Measurements from ENCODE around the gene TBC1D22A. TPM values are rescaled to one million over a fixed set of nuclear protein-coding genes. Genes with fewer than 3 reads are reported as not detected.

The TBC1D22A gene
- polyA plus RNA-seq, 1 of the 3 experiments (the other 2 are of a cell fraction): 16.5 TPM

GRCh38 chr22:47189056-47189916, 426.8 kb downstream of the TBC1D22A start:
- Histone ChIP-seq H3F3A (replicated peaks; ENCODE audit: insufficient read depth) (no peaks in the 10 kb centered on the region), H3K9ac (no peak overlapping the region), H3K27me3 (ENCODE audit: insufficient read depth) (no peaks in the 10 kb centered on the region), H3K4me2 (no peak overlapping the region), H2AFZ (ENCODE audit: low read depth) (no peak overlapping the region), H3K36me3 (replicated peaks in 1 of 2; ENCODE audit: control insufficient read depth in 1 of 2, insufficient read depth in 2 of 2, low read length in 1 of 2) (no peaks in the 10 kb centered on the region), H4K20me1 (ENCODE audit: insufficient read depth) (no peaks in the 10 kb centered on the region), H3K4me3 (ENCODE audit: low read depth in 2 of 2, low read length in 1 of 2) (no peak overlapping the region), H3K4me1 (ENCODE audit: control insufficient read depth in 1 of 2, insufficient read depth in 2 of 2, low read depth in 1 of 2, low read length in 1 of 2) (no peaks in the 10 kb centered on the region), H3K79me2 (ENCODE audit: insufficient read depth) (no peaks in the 10 kb centered on the region), H3K27ac (ENCODE audit: low read depth in 2 of 2, low read length in 1 of 2) (no peak overlapping the region), H3K9me2 (no peaks in the 10 kb centered on the region), H3K9me3 (0 out of 2 replicates have a peak, but pooled peaks cover 3% of the 10 kb centered on the region)
- 72% methylated on average over 33 of the region's 35 CpGs for WGBS (ENCODE audit: low lambda C conversion rate)
- ChIA-PET POLR2A (no interaction called here), CTCF (no interaction called here)
- TF ChIP-seq REST (IDR thresholded peaks at IDR 0.05; ENCODE audit: low read depth, low read length) (no peak), PBX3 (IDR thresholded peaks at IDR 0.05) (no peak), JUND (IDR thresholded peaks at IDR 0.05) (no peak), POLR2AphosphoS5 (IDR thresholded peaks at IDR 0.05; ENCODE audit: low read depth, low read length) (no peak), USF1 (IDR thresholded peaks at IDR 0.05; ENCODE audit: borderline replicate concordance, low read depth) (no peak)
- DNase-seq: no peak

GRCh38 chr22:47190276-47190956, 428.0 kb downstream of the TBC1D22A start:
- DNase-seq: no peak
- no peaks in the 10 kb centered on the region for H4K20me1 ChIP-seq (ENCODE audit: insufficient read depth)
- POLR2A ChIA-PET: no interaction called here
- 68% methylated on average over 14 of the region's 23 CpGs for WGBS (ENCODE audit: low lambda C conversion rate)
- H3K4me1 ChIP-seq (ENCODE audit: control insufficient read depth in 1 of 2, insufficient read depth in 2 of 2, low read depth in 1 of 2, low read length in 1 of 2): no peaks in the 10 kb centered on the region; a peak in 1 of 4 replicates
- no peak overlapping the region for H3K27ac ChIP-seq (ENCODE audit: low read depth in 2 of 2, low read length in 1 of 2)
- no peak overlapping the region for H2AFZ ChIP-seq (ENCODE audit: low read depth)
- H3K79me2 ChIP-seq (ENCODE audit: insufficient read depth): no peaks in the 10 kb centered on the region
- no peak overlapping the region for H3K4me2 ChIP-seq
- CTCF ChIA-PET: no interaction called here
- H3K4me3 ChIP-seq (ENCODE audit: low read depth in 2 of 2, low read length in 1 of 2): no peak overlapping the region
- no peaks in the 10 kb centered on the region for H3F3A ChIP-seq (replicated peaks; ENCODE audit: insufficient read depth)
- no peak overlapping the region for H3K9ac ChIP-seq
- no peaks in the 10 kb centered on the region for H3K9me2 ChIP-seq
- H3K36me3 ChIP-seq (replicated peaks in 1 of 2; ENCODE audit: control insufficient read depth in 1 of 2, insufficient read depth in 2 of 2, low read length in 1 of 2): no peaks in the 10 kb centered on the region
- no peaks in the 10 kb centered on the region for H3K27me3 ChIP-seq (ENCODE audit: insufficient read depth)
- no peaks in the 10 kb centered on the region for H3K9me3 ChIP-seq
- TF ChIP-seq USF2 (IDR thresholded peaks at IDR 0.05; ENCODE audit: borderline replicate concordance, low read depth, low read length) (no peak), FOXJ3 (CRISPR knock-in tag; IDR thresholded peaks at IDR 0.05) (no peak), RFX5 (IDR thresholded peaks at IDR 0.05; ENCODE audit: low read length) (no peak), CTCF (IDR thresholded peaks at IDR 0.05) (no peak), JUND (IDR thresholded peaks at IDR 0.05) (no peak), ZBTB33 (IDR thresholded peaks at IDR 0.05; ENCODE audit: borderline replicate concordance, low read depth) (no peak), RAD21 (IDR thresholded peaks at IDR 0.05; ENCODE audit: low read length) (no peak)
